ENCODE measurements around the gene ANK3. TPM values are rescaled to one million over a fixed set of nuclear protein-coding genes. Genes with fewer than 3 reads are reported as not detected.

Gene ANK3
- total and polyA plus RNA-seq, 2 donors: 12.1 to 12.6 TPM

- Histone ChIP-seq H3K27me3 (ENCODE audit: control insufficient read depth in 2 of 2, insufficient read depth in 1 of 2, low read length in 1 of 2) (no peaks in the 10 kb centered on the region), H3K9me3 (ENCODE audit: control insufficient read depth in 2 of 2, insufficient read depth in 1 of 2, low read length in 1 of 2) (no peaks in the 10 kb centered on the region), H3K27ac (ENCODE audit: low read depth in 1 of 2, low read length in 1 of 2) (no peak overlapping the region), H3K4me1 (ENCODE audit: control insufficient read depth in 2 of 2, insufficient read depth in 2 of 2, low read length in 2 of 2) (no peaks in the 10 kb centered on the region), H3K4me3 (ENCODE audit: low read length in 2 of 2) (no peak overlapping the region), H3K36me3 (ENCODE audit: control insufficient read depth in 2 of 2, insufficient read depth in 2 of 2, low read length in 1 of 2) (no peaks in the 10 kb centered on the region)
- WGBS: 98% methylated on average over 1 of the region's 1 CpG
- no peak for DNase-seq (ENCODE audit: low read depth in 6 of 9, low spot score in 9 of 9)
These were observed 199.7 kb downstream of the ANK3 start for GRCh38 chr10:60189861-60190475.

- 94% methylated on average over 1 of the region's 1 CpG for WGBS
- no peak for DNase-seq (ENCODE audit: low read depth in 6 of 9, low spot score in 9 of 9)
- no peaks in the 10 kb centered on the region for H3K27me3 ChIP-seq (ENCODE audit: control insufficient read depth in 2 of 2, insufficient read depth in 1 of 2, low read length in 1 of 2)
- no peak overlapping the region for H3K4me3 ChIP-seq (ENCODE audit: low read length in 2 of 2)
- H3K9me3 ChIP-seq (ENCODE audit: control insufficient read depth in 2 of 2, insufficient read depth in 1 of 2, low read length in 1 of 2): no peaks in the 10 kb centered on the region
- no peak overlapping the region for H3K27ac ChIP-seq (ENCODE audit: low read depth in 1 of 2, low read length in 1 of 2)
- H3K36me3 ChIP-seq (ENCODE audit: control insufficient read depth in 2 of 2, insufficient read depth in 2 of 2, low read length in 1 of 2): no peaks in the 10 kb centered on the region
- no peaks in the 10 kb centered on the region for H3K4me1 ChIP-seq (ENCODE audit: control insufficient read depth in 2 of 2, insufficient read depth in 2 of 2, low read length in 2 of 2)
These were observed 201.1 kb downstream of the ANK3 start for GRCh38 chr10:60188548-60188947.

GRCh38 chr10:60187691-60188090 lies 202.0 kb downstream of the ANK3 start:
- DNase-seq (ENCODE audit: low read depth in 6 of 9, low spot score in 9 of 9): no peak
- Histone ChIP-seq H3K9me3 (ENCODE audit: control insufficient read depth in 2 of 2, insufficient read depth in 1 of 2, low read length in 1 of 2) (no peaks in the 10 kb centered on the region), H3K27me3 (ENCODE audit: control insufficient read depth in 2 of 2, insufficient read depth in 1 of 2, low read length in 1 of 2) (no peaks in the 10 kb centered on the region), H3K4me3 (ENCODE audit: low read length in 2 of 2) (no peak overlapping the region), H3K4me1 (ENCODE audit: control insufficient read depth in 2 of 2, insufficient read depth in 2 of 2, low read length in 2 of 2) (no peaks in the 10 kb centered on the region), H3K36me3 (ENCODE audit: control insufficient read depth in 2 of 2, insufficient read depth in 2 of 2, low read length in 1 of 2) (no peaks in the 10 kb centered on the region), H3K27ac (ENCODE audit: low read depth in 1 of 2, low read length in 1 of 2) (no peak overlapping the region)
- WGBS: 93% methylated on average over 1 of the region's 1 CpG

- 95% methylated on average over 14 of the region's 14 CpGs for WGBS
- H3K27ac ChIP-seq (ENCODE audit: low read depth in 1 of 2, low read length in 1 of 2): no peak overlapping the region
- no peaks in the 10 kb centered on the region for H3K36me3 ChIP-seq (ENCODE audit: control insufficient read depth in 2 of 2, insufficient read depth in 2 of 2, low read length in 1 of 2)
- no peaks in the 10 kb centered on the region for H3K9me3 ChIP-seq (ENCODE audit: control insufficient read depth in 2 of 2, insufficient read depth in 1 of 2, low read length in 1 of 2)
- no peaks in the 10 kb centered on the region for H3K27me3 ChIP-seq (ENCODE audit: control insufficient read depth in 2 of 2, insufficient read depth in 1 of 2, low read length in 1 of 2)
- DNase-seq (ENCODE audit: low read depth in 6 of 9, low spot score in 9 of 9): no peak
- H3K4me1 ChIP-seq (ENCODE audit: control insufficient read depth in 2 of 2, insufficient read depth in 2 of 2, low read length in 2 of 2): no peaks in the 10 kb centered on the region
- no peak overlapping the region for H3K4me3 ChIP-seq (ENCODE audit: low read length in 2 of 2)
These were observed 203.2 kb downstream of the ANK3 start for GRCh38 chr10:60186315-60187071.

- Histone ChIP-seq H3K4me3 (ENCODE audit: low read length in 2 of 2) (no peak overlapping the region), H3K4me1 (ENCODE audit: control insufficient read depth in 2 of 2, insufficient read depth in 2 of 2, low read length in 2 of 2) (no peaks in the 10 kb centered on the region), H3K9me3 (ENCODE audit: control insufficient read depth in 2 of 2, insufficient read depth in 1 of 2, low read length in 1 of 2) (no peaks in the 10 kb centered on the region), H3K27ac (ENCODE audit: low read depth in 1 of 2, low read length in 1 of 2) (no peak overlapping the region), H3K27me3 (ENCODE audit: control insufficient read depth in 2 of 2, insufficient read depth in 1 of 2, low read length in 1 of 2) (no peaks in the 10 kb centered on the region), H3K36me3 (ENCODE audit: control insufficient read depth in 2 of 2, insufficient read depth in 2 of 2, low read length in 1 of 2) (no peaks in the 10 kb centered on the region)
- DNase-seq (ENCODE audit: low read depth in 6 of 9, low spot score in 9 of 9): peak in 1 of 9 donors; percentile 2
- WGBS: 72% methylated on average over 1 of the region's 1 CpG
These were observed 204.3 kb downstream of the ANK3 start for GRCh38 chr10:60185421-60185820.

GRCh38 chr10:60182691-60183090 lies 207.0 kb downstream of the ANK3 start:
- Histone ChIP-seq H3K9me3 (ENCODE audit: control insufficient read depth in 2 of 2, insufficient read depth in 1 of 2, low read length in 1 of 2) (no peaks in the 10 kb centered on the region), H3K4me1 (ENCODE audit: control insufficient read depth in 2 of 2, insufficient read depth in 2 of 2, low read length in 2 of 2) (no peaks in the 10 kb centered on the region), H3K27me3 (ENCODE audit: control insufficient read depth in 2 of 2, insufficient read depth in 1 of 2, low read length in 1 of 2) (no peaks in the 10 kb centered on the region), H3K27ac (ENCODE audit: low read depth in 1 of 2, low read length in 1 of 2) (no peak overlapping the region), H3K4me3 (ENCODE audit: low read length in 2 of 2) (no peak overlapping the region), H3K36me3 (ENCODE audit: control insufficient read depth in 2 of 2, insufficient read depth in 2 of 2, low read length in 1 of 2) (no peaks in the 10 kb centered on the region)
- DNase-seq (ENCODE audit: low read depth in 6 of 9, low spot score in 9 of 9): no peak
- WGBS: 83% methylated on average over 1 of the region's 1 CpG

GRCh38 chr10:60176925-60177324 lies 212.8 kb downstream of the ANK3 start:
- Histone ChIP-seq H3K4me3 (ENCODE audit: low read length in 2 of 2) (no peak overlapping the region), H3K4me1 (ENCODE audit: control insufficient read depth in 2 of 2, insufficient read depth in 2 of 2, low read length in 2 of 2) (no peaks in the 10 kb centered on the region), H3K9me3 (ENCODE audit: control insufficient read depth in 2 of 2, insufficient read depth in 1 of 2, low read length in 1 of 2) (no peaks in the 10 kb centered on the region), H3K27me3 (ENCODE audit: control insufficient read depth in 2 of 2, insufficient read depth in 1 of 2, low read length in 1 of 2) (no peaks in the 10 kb centered on the region), H3K36me3 (ENCODE audit: control insufficient read depth in 2 of 2, insufficient read depth in 2 of 2, low read length in 1 of 2) (no peaks in the 10 kb centered on the region), H3K27ac (ENCODE audit: low read depth in 1 of 2, low read length in 1 of 2) (no peak overlapping the region)
- no peak for DNase-seq (ENCODE audit: low read depth in 6 of 9, low spot score in 9 of 9)
- WGBS: 94% methylated on average over 3 of the region's 3 CpGs

GRCh38 chr10:60175441-60175971 lies 214.2 kb downstream of the ANK3 start:
- no peaks in the 10 kb centered on the region for H3K4me1 ChIP-seq (ENCODE audit: control insufficient read depth in 2 of 2, insufficient read depth in 2 of 2, low read length in 2 of 2)
- no peaks in the 10 kb centered on the region for H3K27me3 ChIP-seq (ENCODE audit: control insufficient read depth in 2 of 2, insufficient read depth in 1 of 2, low read length in 1 of 2)
- DNase-seq (ENCODE audit: low read depth in 6 of 9, low spot score in 9 of 9): no peak
- no peaks in the 10 kb centered on the region for H3K36me3 ChIP-seq (ENCODE audit: control insufficient read depth in 2 of 2, insufficient read depth in 2 of 2, low read length in 1 of 2)
- 69% methylated on average over 4 of the region's 4 CpGs for WGBS
- no peak overlapping the region for H3K27ac ChIP-seq (ENCODE audit: low read depth in 1 of 2, low read length in 1 of 2)
- no peaks in the 10 kb centered on the region for H3K9me3 ChIP-seq (ENCODE audit: control insufficient read depth in 2 of 2, insufficient read depth in 1 of 2, low read length in 1 of 2)
- H3K4me3 ChIP-seq (ENCODE audit: low read length in 2 of 2): no peak overlapping the region

- DNase-seq (ENCODE audit: low read depth in 6 of 9, low spot score in 9 of 9): no peak
- 91% methylated on average over 9 of the region's 9 CpGs for WGBS
- H3K9me3 ChIP-seq (ENCODE audit: control insufficient read depth in 2 of 2, insufficient read depth in 1 of 2, low read length in 1 of 2): no peaks in the 10 kb centered on the region
- no peaks in the 10 kb centered on the region for H3K4me1 ChIP-seq (ENCODE audit: control insufficient read depth in 2 of 2, insufficient read depth in 2 of 2, low read length in 2 of 2)
- H3K27me3 ChIP-seq (ENCODE audit: control insufficient read depth in 2 of 2, insufficient read depth in 1 of 2, low read length in 1 of 2): no peaks in the 10 kb centered on the region
- no peaks in the 10 kb centered on the region for H3K36me3 ChIP-seq (ENCODE audit: control insufficient read depth in 2 of 2, insufficient read depth in 2 of 2, low read length in 1 of 2)
- no peak overlapping the region for H3K4me3 ChIP-seq (ENCODE audit: low read length in 2 of 2)
- H3K27ac ChIP-seq (ENCODE audit: low read depth in 1 of 2, low read length in 1 of 2): no peak overlapping the region
These were observed 217.2 kb downstream of the ANK3 start for GRCh38 chr10:60172363-60172990.

Data from thymus (tissue), 11 donors.